WTC11 (cell line): ENCODE measurements around the gene CELF2.

Source experiments
- ATF2 ChIP-seq: sonication (generic); formaldehyde crosslinking; IDR thresholded peaks from 2 replicates; pipeline ENCODE4 v1.8.1; 2022; ENCODE audit warnings: low read depth, missing genetic modification reagents, borderline replicate concordance
- CTCF ChIP-seq: fragments of 200-600 bp; IDR thresholded peaks from 2 replicates; pipeline ENCODE4 v1.8.0; 2022; ENCODE audit warnings: antibody characterized with exemption
- ESRRA ChIP-seq: sonication (generic); formaldehyde crosslinking; IDR thresholded peaks from 2 replicates; pipeline ENCODE4 v1.8.1; 2022; ENCODE audit warnings: mild to moderate bottlenecking, missing genetic modification reagents, borderline replicate concordance
- ZNF232 ChIP-seq: sonication (generic); formaldehyde crosslinking; IDR thresholded peaks from 2 replicates; pipeline ENCODE4 v1.8.0; 2022; ENCODE audit warnings: mild to moderate bottlenecking, missing genetic modification reagents
- ZNF263 ChIP-seq: sonication (generic); formaldehyde crosslinking; IDR thresholded peaks from 2 replicates; pipeline ENCODE4 v1.8.1; 2022; ENCODE audit warnings: low read depth, mild to moderate bottlenecking, moderate library complexity, missing genetic modification reagents

GRCh38 chr10:10986606-10987005 is 31.1 kb upstream of the CELF2 start:
- TF ChIP-seq ATF2: no peak
- no peak for TF ChIP-seq ZNF263 (CRISPR knock-in tag)
- no peak for TF ChIP-seq ZNF232 (CRISPR knock-in tag)
- no peak for TF ChIP-seq ESRRA (CRISPR knock-in tag)
- no peak for TF ChIP-seq CTCF
